RWPE2 (cell line): Measurements from ENCODE around the gene NFILZ.

Experiments used
- ATAC-seq: fragments of 200-7000 bp; cut with Tn5 transposase; 3 replicates; pipeline ENCODE4 v1.9.1; 2021; ENCODE audit warnings: low read depth
- DNase-seq: peaks from one replicate; pipeline ENCODE4 v3.0.0-alpha.2; 2020; ENCODE audit warnings: low spot score
- H3K27ac ChIP-seq: fragments of 450-650 bp; 2 replicates; pipeline ENCODE4 v1.5.1; 2017; ENCODE audit warnings: mild to moderate bottlenecking; ENCODE audit not compliant: poor library complexity, severe bottlenecking
- H3K27me3 ChIP-seq: fragments of 250-450 bp; sonication (Bioruptor Pico); 2 replicates; pipeline ENCODE4 v1.5.1; 2021; ENCODE audit warnings: mild to moderate bottlenecking, moderate library complexity; ENCODE audit not compliant: insufficient read depth, poor library complexity, severe bottlenecking
- H3K36me3 ChIP-seq: fragments of 250-450 bp; sonication (Bioruptor Pico); 2 replicates; pipeline ENCODE4 v1.5.1; 2020; ENCODE audit warnings: low read depth, mild to moderate bottlenecking, moderate library complexity
- H3K4me1 ChIP-seq: fragments of 250-450 bp; sonication (Bioruptor Pico); 2 replicates; pipeline ENCODE4 v1.5.1; 2021; ENCODE audit warnings: mild to moderate bottlenecking, moderate library complexity; ENCODE audit not compliant: insufficient read depth, poor library complexity, severe bottlenecking
- H3K4me3 ChIP-seq: fragments of 250-450 bp; sonication (Bioruptor Pico); 2 replicates; pipeline ENCODE4 v1.5.1; 2021; ENCODE audit warnings: mild to moderate bottlenecking, moderate library complexity; ENCODE audit not compliant: severe bottlenecking
- H3K9me3 ChIP-seq: fragments of 250-450 bp; sonication (Bioruptor Pico); 2 replicates; pipeline ENCODE4 v1.5.1; 2021; ENCODE audit warnings: mild to moderate bottlenecking, moderate library complexity; ENCODE audit not compliant: severe bottlenecking
- CTCF ChIP-seq: fragments of 450-650 bp; IDR thresholded peaks from one replicate; pipeline ENCODE4 v1.5.1; 2017; ENCODE audit warnings: mild to moderate bottlenecking, moderate library complexity; ENCODE audit not compliant: poor library complexity, severe bottlenecking

NFILZ gene

GRCh38 chr19:8608941-8609278 is 21.5 kb upstream of the NFILZ start:
- DNase-seq (no peak), ATAC-seq (no peak)
- no peaks in the 10 kb centered on the region for H3K36me3 ChIP-seq
- peaks cover 3% of the 10 kb centered on the region for H3K9me3 ChIP-seq
- no peak overlapping the region for H3K27ac ChIP-seq
- no peaks in the 10 kb centered on the region for H3K4me1 ChIP-seq
- H3K27me3 ChIP-seq: peaks cover 5% of the 10 kb centered on the region
- TF ChIP-seq CTCF: no peak
- no peak overlapping the region for H3K4me3 ChIP-seq

GRCh38 chr19:8609279-8610040 is 21.0 kb upstream of the NFILZ start:
- no peaks in the 10 kb centered on the region for H3K36me3 ChIP-seq
- H3K4me1 ChIP-seq: no peaks in the 10 kb centered on the region
- DNase-seq: no peak
- peaks cover 2% of the 10 kb centered on the region for H3K9me3 ChIP-seq
- no peak for ATAC-seq
- H3K27me3 ChIP-seq: peaks cover 5% of the 10 kb centered on the region
- peak overlapping the region; percentile 27 for H3K4me3 ChIP-seq
- H3K27ac ChIP-seq: no peak overlapping the region
- TF ChIP-seq CTCF: no peak

DNA sequence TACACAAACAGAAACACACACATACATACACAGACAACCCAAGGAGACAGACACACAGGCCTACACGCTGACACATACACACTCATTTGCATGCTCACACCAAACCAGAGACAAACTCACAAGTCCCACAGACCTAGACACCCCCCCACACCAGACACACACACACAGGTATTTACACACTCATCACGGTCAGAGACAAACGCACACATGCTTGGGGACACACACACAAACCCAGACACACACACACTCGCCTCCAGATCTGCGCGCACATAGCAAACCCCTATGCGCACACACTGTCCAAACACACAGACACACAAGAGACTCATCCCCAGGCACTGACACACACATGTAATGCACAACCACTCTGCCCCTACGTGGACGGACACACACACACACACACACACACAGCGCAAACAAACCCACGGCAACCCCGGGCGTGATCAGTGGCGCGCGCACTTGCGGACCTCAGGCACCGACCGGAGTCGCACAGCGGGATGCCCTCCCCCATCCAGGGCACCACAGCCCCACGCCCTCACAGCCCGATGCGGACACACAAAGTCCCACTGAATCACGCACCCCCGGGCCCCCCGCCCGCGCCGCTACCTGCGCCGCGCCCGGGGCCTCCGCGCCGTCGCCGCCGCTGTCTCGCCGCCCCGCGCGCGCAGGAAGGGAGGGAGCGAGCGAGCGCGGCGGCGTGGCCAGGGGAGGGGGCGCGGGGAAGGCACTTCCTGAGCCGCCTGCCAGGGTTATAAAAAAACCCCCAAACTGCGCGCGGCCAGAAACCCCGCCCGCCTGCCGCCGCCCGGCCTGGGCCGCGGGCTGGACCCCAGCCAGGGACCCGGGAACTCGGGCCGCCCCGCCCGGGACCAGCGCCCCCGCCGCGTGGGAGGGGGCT is 20.1 kb upstream of the NFILZ start, which contains the start of gene ADAMTS10:
ADAMTS10 (minus strand) TSS at position 675 of the 895 bp plus-strand sequence. CDS start 5,005 bp downstream, outside the sequence.
- Histone ChIP-seq H3K4me1 (no peaks in the 10 kb centered on the region), H3K36me3 (no peaks in the 10 kb centered on the region), H3K27me3 (peaks cover 5% of the 10 kb centered on the region), H3K27ac (no peak within 1 kb of the TSS), H3K4me3 (peak within 1 kb of the TSS; percentile 27), H3K9me3 (no peaks in the 10 kb centered on the region)
- TF ChIP-seq CTCF: no peak
- ATAC-seq (no peak), DNase-seq (no peak)

DNA sequence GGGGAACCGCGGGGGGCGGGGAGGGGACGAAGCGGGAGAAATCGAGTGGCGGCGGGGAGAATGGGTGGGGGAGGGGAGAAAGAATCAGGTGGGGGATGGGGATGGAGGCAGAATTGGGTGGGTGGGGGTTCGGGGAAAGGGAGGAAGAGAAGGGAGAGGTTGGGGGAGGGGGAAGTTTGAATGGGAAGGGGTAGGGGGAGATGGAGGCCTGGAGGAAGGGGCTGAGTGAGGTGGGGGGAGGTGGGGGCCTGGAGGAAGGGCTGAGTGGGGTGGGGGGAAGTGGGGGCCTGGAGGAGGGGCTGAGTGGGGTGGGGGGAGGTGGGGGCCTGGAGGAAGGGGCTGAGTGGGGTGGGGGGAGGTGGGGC is 19.5 kb upstream of the NFILZ start:
- Histone ChIP-seq H3K4me1 (no peaks in the 10 kb centered on the region), H3K4me3 (no peak overlapping the region), H3K27ac (no peak overlapping the region), H3K27me3 (peaks cover 5% of the 10 kb centered on the region), H3K9me3 (no peaks in the 10 kb centered on the region), H3K36me3 (no peaks in the 10 kb centered on the region)
- ATAC-seq (no peak), DNase-seq (no peak)
- no peak for TF ChIP-seq CTCF
